OCI-LY3 (cell line): Measurements from ENCODE around the gene MYO15B.

Source experiments
- EZH2phosphoT487 ChIP-seq: fragments of 200-600 bp; shearing (Covaris generic); IDR thresholded peaks from 2 replicates; pipeline ENCODE4 v1.6.1; 2018; ENCODE audit warnings: antibody characterized with exemption, mixed run types, low read depth
- TF ChIP-seq, protein P1 (sequence below): fragments of 200-600, 300-600 bp; sonication (generic); IDR thresholded peaks from 2 replicates; pipeline ENCODE4 v1.5.1; 2014; ENCODE audit warnings: antibody characterized with exemption, low read length, low read depth

DNA sequence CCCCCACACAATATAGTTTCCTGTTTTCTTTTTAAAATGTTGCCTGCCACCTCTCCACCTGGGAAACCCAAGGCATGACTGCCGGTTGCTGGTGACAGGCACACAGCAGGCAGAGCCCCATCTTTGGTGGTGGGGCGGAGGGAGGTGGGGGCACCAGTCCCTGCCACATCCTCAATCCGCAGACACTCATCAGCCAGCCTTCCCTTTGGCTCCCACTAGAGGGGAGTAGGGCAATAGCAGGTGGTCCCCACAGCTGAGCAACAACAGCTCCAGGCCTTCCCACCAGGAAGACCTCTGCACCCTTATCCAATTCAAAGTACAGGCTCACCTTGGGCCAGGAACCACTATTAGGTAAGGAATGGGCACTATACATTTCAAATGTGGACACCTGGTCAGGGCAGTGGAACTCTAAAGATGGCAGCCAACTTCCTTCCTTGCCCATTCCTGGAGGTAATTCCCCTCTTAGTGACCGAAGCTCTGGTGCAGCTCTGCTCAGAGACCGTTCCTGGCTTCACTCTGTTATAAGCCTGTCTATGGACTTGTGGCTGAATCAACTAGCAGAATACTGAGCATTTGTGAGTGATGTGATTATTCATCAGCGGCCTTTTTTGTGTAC is 65.4 kb downstream of the MYO15B start:
- TF ChIP-seq, protein P1, sequence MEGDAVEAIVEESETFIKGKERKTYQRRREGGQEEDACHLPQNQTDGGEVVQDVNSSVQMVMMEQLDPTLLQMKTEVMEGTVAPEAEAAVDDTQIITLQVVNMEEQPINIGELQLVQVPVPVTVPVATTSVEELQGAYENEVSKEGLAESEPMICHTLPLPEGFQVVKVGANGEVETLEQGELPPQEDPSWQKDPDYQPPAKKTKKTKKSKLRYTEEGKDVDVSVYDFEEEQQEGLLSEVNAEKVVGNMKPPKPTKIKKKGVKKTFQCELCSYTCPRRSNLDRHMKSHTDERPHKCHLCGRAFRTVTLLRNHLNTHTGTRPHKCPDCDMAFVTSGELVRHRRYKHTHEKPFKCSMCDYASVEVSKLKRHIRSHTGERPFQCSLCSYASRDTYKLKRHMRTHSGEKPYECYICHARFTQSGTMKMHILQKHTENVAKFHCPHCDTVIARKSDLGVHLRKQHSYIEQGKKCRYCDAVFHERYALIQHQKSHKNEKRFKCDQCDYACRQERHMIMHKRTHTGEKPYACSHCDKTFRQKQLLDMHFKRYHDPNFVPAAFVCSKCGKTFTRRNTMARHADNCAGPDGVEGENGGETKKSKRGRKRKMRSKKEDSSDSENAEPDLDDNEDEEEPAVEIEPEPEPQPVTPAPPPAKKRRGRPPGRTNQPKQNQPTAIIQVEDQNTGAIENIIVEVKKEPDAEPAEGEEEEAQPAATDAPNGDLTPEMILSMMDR = peak; percentile 63
- TF ChIP-seq EZH2phosphoT487 = no peak
